ENCODE data around the gene ALDH4A1. TPM values are rescaled to one million over a fixed set of nuclear protein-coding genes. Genes with fewer than 3 reads are reported as not detected.

Gene ALDH4A1
- total and polyA plus RNA-seq, 12 donors: 12.7 to 60.8 (median 36.6) TPM

GRCh38 chr1:18831656-18832055 lies 70.7 kb downstream of the ALDH4A1 start:
- H3K27me3 ChIP-seq: peaks cover 0 to 72% (median 34%) of the 10 kb centered on the region in 7 donors
- H3K9me3 ChIP-seq: peaks cover 0 to 25% (median 0%) of the 10 kb centered on the region in 11 donors
- ATAC-seq (no peak), DNase-seq (no peak)
- no peak overlapping the region for H3K27ac ChIP-seq
- no peak overlapping the region for H3K4me3 ChIP-seq
- no peaks in the 10 kb centered on the region for H3K36me3 ChIP-seq
- 88 to 96% methylated on average over 2 of the region's 2 CpGs for WGBS, 2 donors
- TF ChIP-seq CTCF (IDR thresholded peaks at IDR 0.05): no peak
- H3K4me1 ChIP-seq: no peaks in the 10 kb centered on the region
- intact Hi-C loops (cut with DNase I): no loop called here

GRCh38 chr1:18830596-18830995 lies 71.8 kb downstream of the ALDH4A1 start:
- intact Hi-C loops (cut with DNase I): no loop called here
- ATAC-seq: no peak
- H3K27me3 ChIP-seq: peaks cover 0 to 69% (median 23%) of the 10 kb centered on the region in 7 donors
- 37 to 38% methylated on average over 12 of the region's 12 CpGs for WGBS, 2 donors
- H3K4me3 ChIP-seq: no peak overlapping the region
- TF ChIP-seq CTCF (IDR thresholded peaks at IDR 0.05): no peak
- no peaks in the 10 kb centered on the region for H3K4me1 ChIP-seq
- H3K27ac ChIP-seq: no peak overlapping the region
- no peaks in the 10 kb centered on the region for H3K36me3 ChIP-seq
- H3K9me3 ChIP-seq: peaks cover 0 to 25% (median 0%) of the 10 kb centered on the region in 11 donors
- no peak for DNase-seq

GRCh38 chr1:18829671-18830070 lies 72.7 kb downstream of the ALDH4A1 start:
- Histone ChIP-seq H3K9me3 (peaks cover 0 to 25% (median 0%) of the 10 kb centered on the region in 11 donors), H3K4me1 (no peaks in the 10 kb centered on the region), H3K4me3 (no peak overlapping the region), H3K36me3 (no peaks in the 10 kb centered on the region), H3K27me3 (peaks cover 0 to 61% (median 14%) of the 10 kb centered on the region in 7 donors), H3K27ac (no peak overlapping the region)
- intact Hi-C loops (cut with DNase I): no loop called here
- 83 to 95% methylated on average over 1 of the region's 1 CpG for WGBS, 2 donors
- TF ChIP-seq CTCF (IDR thresholded peaks at IDR 0.05): no peak
- no peak for ATAC-seq
- no peak for DNase-seq

- intact Hi-C loops (cut with DNase I): no loop called here
- DNase-seq: no peak
- Histone ChIP-seq H3K27ac (no peak overlapping the region), H3K4me1 (no peaks in the 10 kb centered on the region), H3K9me3 (peaks cover 0 to 25% (median 0%) of the 10 kb centered on the region in 11 donors), H3K36me3 (no peaks in the 10 kb centered on the region), H3K4me3 (no peak overlapping the region), H3K27me3 (peaks cover 0 to 49% (median 9%) of the 10 kb centered on the region in 7 donors)
- ATAC-seq: no peak
- 52 to 59% methylated on average over 2 of the region's 2 CpGs for WGBS, 2 donors
- TF ChIP-seq CTCF (IDR thresholded peaks at IDR 0.05): no peak
These were observed 74.1 kb downstream of the ALDH4A1 start for GRCh38 chr1:18828224-18828623.
